ENCODE measurements around the gene ALPP. TPM values are rescaled to one million over a fixed set of nuclear protein-coding genes. Genes with fewer than 3 reads are reported as not detected.

ALPP gene
- total and polyA plus RNA-seq, 2 donors (not counting 3 experiments of a cell fraction or from before 2014, with no cell fraction given), result not detected

DNA sequence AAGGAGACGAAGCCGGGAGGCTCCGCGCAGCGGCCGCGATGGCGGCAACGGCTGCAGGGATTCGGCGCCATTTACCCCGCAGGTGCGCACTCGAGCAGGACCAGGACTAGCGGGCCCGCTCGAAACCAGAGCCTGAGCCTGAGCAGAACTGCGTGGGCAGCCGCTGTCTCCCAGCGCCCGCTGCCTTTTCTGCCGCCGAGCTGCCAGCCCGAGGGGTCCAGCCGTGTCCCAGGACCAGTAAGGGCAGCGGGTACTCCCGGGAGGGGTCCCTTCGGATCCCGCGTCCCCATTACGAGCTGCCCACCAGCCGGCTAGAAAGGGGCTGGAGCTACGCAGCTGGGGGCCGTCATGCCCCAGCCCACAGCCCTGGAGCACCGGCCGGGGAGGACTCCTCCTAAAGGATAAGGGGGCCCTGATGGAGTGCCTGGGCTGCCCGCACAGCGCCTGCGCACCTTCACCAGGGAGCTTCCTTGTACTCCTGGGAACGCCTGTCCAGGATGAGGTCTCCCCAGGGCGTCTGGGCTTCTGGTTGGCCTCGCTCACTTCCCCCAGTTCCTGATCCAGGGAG is 9.9 kb downstream of the ALPP start:
- no TSS peak for BruUV-seq (replicated peaks)
- H2AFZ ChIP-seq (ENCODE audit: low read depth, low read length), result no peak overlapping the region
- no peaks in the 10 kb centered on the region for H3K9me1 ChIP-seq (replicated peaks; ENCODE audit: control insufficient read depth, extremely low read depth, insufficient read depth, low read length)
- no peaks in the 10 kb centered on the region for H3K9me3 ChIP-seq (replicated peaks; ENCODE audit: control insufficient read depth, insufficient read depth, low read length)
- POLR2A ChIA-PET, result no interaction called here
- no peak overlapping the region for H3K4me3 ChIP-seq (replicated peaks in 1 of 3; ENCODE audit: insufficient read depth in 1 of 3, low read depth in 1 of 3, low read length in 3 of 3)
- DNase-seq (ENCODE audit: low read depth, low spot score) (no peak), FAIRE-seq (no peak)
- dilution Hi-C loops (cut with MboI; ENCODE audit: extremely low pct_ligation_motif_present, low sequenced_read_pairs), result no loop called here
- no peaks in the 10 kb centered on the region for H3K4me1 ChIP-seq (ENCODE audit: control insufficient read depth, extremely low read depth, insufficient read depth, low read length)
- peaks cover 59 to 69% of the 10 kb centered on the region in 2 experiments for H3K27me3 ChIP-seq (ENCODE audit: control insufficient read depth in 2 of 2, insufficient read depth in 2 of 2, low read length in 2 of 2)
- CTCF ChIA-PET, result no interaction called here
- no peaks in the 10 kb centered on the region for H4K20me1 ChIP-seq (replicated peaks; ENCODE audit: control insufficient read depth, extremely low read depth, insufficient read depth, low read length)
- TF ChIP-seq GATA2 (IDR thresholded peaks at IDR 0.05; ENCODE audit: insufficient read depth, insufficient read length, low read depth, low read length) (no peak), MYC (IDR thresholded peaks at IDR 0.05; ENCODE audit: low read depth, low read length) (no peak), CTCF (IDR thresholded peaks at IDR 0.05; ENCODE audit: extremely low read depth in 1 of 2, insufficient read depth in 1 of 2, low read depth in 1 of 2, low read length in 2 of 2) (no peak), MAX (IDR thresholded peaks at IDR 0.05; ENCODE audit: insufficient read depth, insufficient read length) (no peak), FOS (IDR thresholded peaks at IDR 0.05; ENCODE audit: borderline replicate concordance, insufficient read depth, low read length) (no peak), POLR2AphosphoS5 (IDR thresholded peaks at IDR 0.05; ENCODE audit: insufficient read depth, low read depth, low read length) (no peak), POLR2A (IDR thresholded peaks at IDR 0.05; ENCODE audit: low read depth, low read length) (no peak)
- no peaks in the 10 kb centered on the region for H3K79me2 ChIP-seq (ENCODE audit: control insufficient read depth, insufficient read depth, low read length)
- H3K36me3 ChIP-seq (ENCODE audit: control insufficient read depth in 2 of 2, extremely low read depth in 1 of 2, insufficient read depth in 2 of 2, low read length in 2 of 2), result no peaks in the 10 kb centered on the region
- intact Hi-C loops (cut with micrococcal nuclease), result no loop called here
- no peak overlapping the region for H3K9ac ChIP-seq (replicated peaks; ENCODE audit: extremely low read depth, insufficient read depth, low read length)
- no peak overlapping the region for H3K4me2 ChIP-seq (ENCODE audit: insufficient read depth, low read length)
- no peak overlapping the region for H3K27ac ChIP-seq (ENCODE audit: insufficient read depth, low read depth, low read length)
